GM12892 (cell line): ENCODE results near the gene RBCK1.

Experiments
- DNase-seq: peaks from one replicate; pipeline ENCODE4 v3.0.0; 2011; ENCODE audit not compliant: insufficient read length
- FAIRE-seq: peaks from 2 replicates; lab custom pipeline; 2011; peaks lifted over from hg19 to GRCh38; lab: Jason Lieb, UNC
- POLR2A ChIP-seq: IDR thresholded peaks from 2 replicates; pipeline ENCODE4 v1.6.1; 2011; ENCODE audit warnings: low read depth, low read length, control low read depth
- POLR2AphosphoS5 ChIP-seq: IDR thresholded peaks from 2 replicates; pipeline ENCODE4 v1.6.1; 2011; ENCODE audit warnings: low read depth, low read length, control low read depth
- TAF1 ChIP-seq: IDR thresholded peaks from 2 replicates; pipeline ENCODE4 v1.6.1; 2011; ENCODE audit warnings: low read depth, mild to moderate bottlenecking, control low read depth, low read length, borderline replicate concordance

Gene RBCK1

GRCh38 chr20:478010-478948, 70.2 kb downstream of the RBCK1 start:
- TF ChIP-seq TAF1 (no peak), POLR2AphosphoS5 (no peak), POLR2A (no peak)

DNA sequence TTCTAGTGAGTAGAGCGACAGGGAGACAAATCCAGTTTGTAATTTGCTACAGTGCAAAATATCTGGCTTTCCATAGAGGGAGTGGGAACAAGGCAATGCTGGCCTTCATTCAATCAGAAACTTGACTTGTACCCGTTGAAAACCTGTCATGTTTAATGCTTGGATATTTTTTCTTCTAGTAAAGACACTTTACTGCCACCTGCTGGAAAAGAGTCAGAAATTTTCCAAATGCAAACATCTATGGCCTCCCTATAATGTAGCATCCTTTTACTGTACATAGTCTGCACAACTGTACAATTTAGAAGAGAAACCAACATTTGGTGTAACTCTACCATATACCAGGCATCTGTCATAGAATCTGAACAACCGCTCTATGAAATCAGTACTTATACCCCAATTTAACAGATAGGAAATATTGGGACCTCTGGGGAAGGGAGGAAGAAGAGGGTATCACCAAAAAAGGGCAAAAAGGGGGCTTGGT, 70.9 kb downstream of the RBCK1 start:
- FAIRE-seq (peak; percentile 83), DNase-seq (peak; percentile 23)
- no peak for TF ChIP-seq POLR2A
- no peak for TF ChIP-seq POLR2AphosphoS5
- TF ChIP-seq TAF1: no peak

More at GRCh38 chr20:478010-478948, 70.2 kb downstream of the RBCK1 start:
- FAIRE-seq (no peak), DNase-seq (no peak)

- no peak for FAIRE-seq
- DNase-seq: no peak
- no peak for TF ChIP-seq POLR2AphosphoS5
- no peak for TF ChIP-seq TAF1
- no peak for TF ChIP-seq POLR2A
These were observed 71.4 kb downstream of the RBCK1 start for GRCh38 chr20:479487-479886.

GRCh38 chr20:480044-480443, 71.9 kb downstream of the RBCK1 start:
- FAIRE-seq (no peak), DNase-seq (no peak)
- TF ChIP-seq POLR2A (no peak), TAF1 (no peak), POLR2AphosphoS5 (no peak)

GRCh38 chr20:481167-481566, 73.1 kb downstream of the RBCK1 start:
- TF ChIP-seq TAF1 (no peak), POLR2AphosphoS5 (no peak), POLR2A (no peak)
- no peak for FAIRE-seq
- no peak for DNase-seq
